NOMO-1 treated with DMSO at 0.1 percent for 48 hours (cell line): Measurements from ENCODE around the gene SPATA24.
"Not testable (repeated sequence)": the region's sequence is repeated elsewhere in the genome, so short reads cannot be mapped to it uniquely, and the experiment has no call there.

Experiments
- DNase-seq: peaks from one replicate; lab custom pipeline; 2025; ENCODE audit not compliant: unreplicated experiment; lab: John Stamatoyannopoulos, UW

The SPATA24 gene

DNA sequence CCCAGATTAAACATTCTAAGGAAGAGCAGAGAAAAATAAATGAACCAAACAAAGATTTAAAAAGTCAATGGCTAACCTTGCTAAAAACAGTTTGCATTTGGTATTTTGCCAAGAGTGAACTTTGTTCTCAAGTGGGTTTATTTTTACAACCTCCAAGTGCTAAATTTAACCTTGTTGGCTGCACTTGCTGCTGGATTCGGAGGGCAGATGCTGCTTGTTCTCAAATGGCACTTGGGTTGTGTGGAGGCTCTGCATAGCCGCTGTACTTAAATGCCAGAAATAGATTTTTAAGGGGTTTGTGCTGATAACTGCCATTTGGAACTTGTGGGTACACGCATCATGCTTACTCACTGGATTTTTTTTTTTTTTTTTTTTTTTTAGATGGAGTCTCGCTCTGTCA is 13.3 kb upstream of the SPATA24 start:
- no peak for DNase-seq

DNA sequence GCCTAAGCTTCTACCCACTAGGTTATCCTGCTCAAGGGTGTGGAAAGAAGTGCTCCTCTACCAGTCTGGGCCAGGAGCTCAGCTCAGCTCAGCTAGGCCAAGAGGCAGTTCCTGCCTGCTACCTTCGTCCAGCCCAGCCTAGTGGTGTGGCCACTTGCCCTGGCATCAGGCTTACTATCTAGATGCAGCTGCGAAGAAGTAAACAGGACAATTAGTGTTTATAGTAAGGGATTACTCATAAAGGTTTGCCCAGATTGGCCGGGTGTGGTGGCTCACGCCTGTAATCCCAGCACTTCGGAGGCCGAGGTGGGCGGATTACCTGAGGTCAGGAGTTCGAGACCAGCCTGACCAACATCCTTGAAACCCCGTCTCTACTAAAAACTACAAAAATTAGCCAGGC is 12.8 kb upstream of the SPATA24 start:
- DNase-seq, result no peak

DNA sequence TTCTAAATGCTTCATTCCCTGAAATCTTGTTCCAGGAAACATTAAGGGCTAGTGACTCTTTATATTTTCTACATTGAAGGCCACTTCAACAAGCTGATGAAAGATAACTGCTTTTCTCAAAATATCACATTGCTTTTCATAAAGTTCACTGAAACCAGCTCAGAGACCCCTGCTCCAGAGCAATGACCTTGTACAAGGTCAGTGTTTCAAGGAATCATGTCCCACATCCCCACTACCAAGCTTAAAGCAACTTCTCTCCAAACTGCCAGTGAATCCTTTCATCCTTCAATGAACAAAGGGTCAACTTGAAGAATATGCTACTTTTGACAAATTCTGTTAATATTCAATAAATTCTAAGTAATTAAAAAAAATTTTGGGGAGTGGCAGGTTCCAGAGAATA is 12.0 kb upstream of the SPATA24 start:
- no peak for DNase-seq

DNA sequence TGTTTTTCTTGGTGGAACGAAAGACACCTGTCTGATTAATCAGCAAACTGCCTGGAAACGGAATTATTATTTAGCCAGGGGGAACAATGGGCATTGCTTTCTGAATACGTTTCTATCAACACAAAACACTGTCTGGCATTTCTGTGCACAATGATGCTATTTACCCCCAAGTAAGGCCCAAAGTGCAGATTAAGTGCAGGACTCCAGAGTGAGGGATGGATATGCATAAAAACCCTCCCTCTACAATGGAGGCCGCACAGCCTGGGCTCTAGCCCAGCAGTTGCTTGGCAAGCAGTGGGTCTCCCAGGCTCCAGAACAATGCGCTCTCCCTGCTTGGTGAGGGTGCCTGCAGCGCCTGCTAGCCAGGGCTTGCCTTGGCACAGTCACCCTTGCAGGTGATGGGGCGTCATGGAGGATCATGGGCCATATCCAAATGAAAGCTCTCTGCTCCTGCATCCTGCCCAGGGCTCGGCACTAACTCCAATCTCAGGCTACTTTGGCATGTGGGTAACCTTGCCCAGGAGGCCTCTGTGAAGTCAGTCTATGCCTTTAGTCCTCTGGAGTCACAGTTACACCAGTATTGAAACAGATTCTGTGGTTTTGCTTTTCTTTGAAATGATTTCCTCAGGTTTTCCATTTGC is 11.5 kb upstream of the SPATA24 start:
- no peak for DNase-seq

DNA sequence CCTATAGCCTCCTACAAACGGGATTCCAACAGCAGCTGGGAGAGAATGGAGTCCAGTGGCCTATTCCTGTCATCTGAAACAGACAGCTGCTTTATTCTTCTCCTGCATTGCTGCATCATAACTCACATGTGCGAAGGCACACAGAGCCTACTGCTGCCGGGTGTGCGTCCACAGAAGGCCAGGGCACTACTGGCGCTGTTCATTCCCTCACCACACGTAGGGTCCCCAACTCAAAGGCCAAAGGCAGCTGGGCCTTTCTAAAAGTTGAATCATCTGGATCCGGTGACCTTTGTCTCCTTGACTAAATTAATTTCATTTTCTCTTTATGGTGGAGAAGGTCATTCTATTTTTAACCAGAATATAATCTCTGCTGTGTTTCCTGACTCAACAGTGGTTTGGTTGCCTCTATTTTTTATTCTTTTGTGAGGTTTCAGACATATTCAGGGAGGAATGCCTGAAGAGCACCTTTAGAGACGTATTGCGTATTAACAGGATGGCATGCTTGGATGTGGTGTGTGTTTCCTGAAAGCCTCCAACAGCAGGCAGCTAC is 10.8 kb upstream of the SPATA24 start:
- DNase-seq, result no peak

DNA sequence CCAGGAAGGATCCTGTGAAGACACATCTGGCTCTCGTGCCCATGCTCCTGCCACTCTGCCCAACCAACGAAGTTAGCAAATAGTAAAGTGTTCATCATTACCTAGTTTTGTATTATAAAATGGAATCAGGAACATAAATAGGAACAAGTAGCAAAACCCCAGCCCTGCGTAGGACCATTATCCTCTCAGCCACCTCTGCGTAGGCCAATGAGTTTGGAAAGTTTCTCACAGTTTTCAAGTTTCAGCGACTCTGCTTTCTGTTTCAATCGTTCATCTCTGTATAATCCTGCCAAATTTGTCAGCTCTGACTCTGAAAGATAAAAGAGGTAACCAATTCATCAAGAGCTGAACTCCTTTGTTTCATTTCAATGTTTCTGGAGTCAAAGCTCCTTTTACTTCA is 10.1 kb upstream of the SPATA24 start:
- no peak for DNase-seq

DNA sequence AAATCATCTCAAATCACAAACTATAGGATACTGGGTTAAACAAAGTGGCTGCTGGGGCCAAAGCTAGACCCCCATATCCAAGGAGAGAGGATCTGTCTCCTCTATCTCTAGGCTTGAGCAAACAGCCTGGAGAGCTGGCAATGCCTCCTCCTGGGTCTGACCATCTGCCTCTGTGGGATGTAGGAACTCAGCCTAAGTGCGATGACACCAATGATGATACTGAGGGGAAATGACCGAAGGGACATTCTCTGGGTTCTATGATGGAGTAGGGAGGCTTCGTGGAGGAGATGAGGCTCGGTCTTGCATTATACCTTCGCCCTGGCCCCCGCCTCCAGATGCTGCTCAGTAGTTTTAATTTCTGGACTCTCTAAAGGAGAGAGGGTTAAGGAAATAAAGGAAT is 9.3 kb upstream of the SPATA24 start:
- DNase-seq, result no peak

DNA sequence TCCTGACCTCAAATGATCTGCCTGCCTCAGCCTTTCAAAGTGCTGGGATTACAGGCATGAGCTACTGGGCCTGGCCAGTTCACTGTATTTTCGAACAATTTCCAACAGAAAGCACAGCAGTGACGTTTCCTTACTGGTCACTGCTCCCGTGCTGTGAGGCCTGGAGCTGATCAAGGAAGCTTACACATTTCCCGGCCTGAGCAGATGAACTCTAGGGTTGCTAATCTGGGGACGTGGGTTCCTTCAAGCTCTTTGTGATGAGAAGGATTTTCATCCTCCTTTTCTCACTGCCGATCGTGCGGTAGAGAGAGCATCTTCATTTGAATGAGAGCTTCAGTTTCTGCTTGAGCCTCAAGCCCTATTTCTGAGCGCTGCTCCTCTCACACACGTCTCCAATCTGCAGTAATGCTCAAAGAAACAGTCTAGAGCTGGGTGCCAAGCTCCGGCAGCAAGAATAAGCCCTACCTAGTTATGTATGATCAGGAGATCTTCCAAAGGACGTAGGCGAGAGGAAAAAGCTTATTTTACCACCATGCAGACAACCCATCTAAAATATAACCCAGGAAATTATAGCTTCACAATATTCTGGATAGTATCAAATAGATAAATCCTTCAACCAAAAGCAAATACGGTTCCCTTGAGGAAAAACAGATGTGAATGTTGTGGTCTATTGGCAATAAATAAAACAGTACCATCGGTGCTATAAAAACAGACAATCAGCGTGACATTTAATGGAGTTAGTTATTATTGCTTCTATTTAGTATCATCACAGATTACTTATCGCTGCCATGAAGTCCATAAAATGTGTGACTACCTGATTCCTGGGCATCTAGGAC is 7.3 kb upstream of the SPATA24 start:
- DNase-seq, result no peak

DNA sequence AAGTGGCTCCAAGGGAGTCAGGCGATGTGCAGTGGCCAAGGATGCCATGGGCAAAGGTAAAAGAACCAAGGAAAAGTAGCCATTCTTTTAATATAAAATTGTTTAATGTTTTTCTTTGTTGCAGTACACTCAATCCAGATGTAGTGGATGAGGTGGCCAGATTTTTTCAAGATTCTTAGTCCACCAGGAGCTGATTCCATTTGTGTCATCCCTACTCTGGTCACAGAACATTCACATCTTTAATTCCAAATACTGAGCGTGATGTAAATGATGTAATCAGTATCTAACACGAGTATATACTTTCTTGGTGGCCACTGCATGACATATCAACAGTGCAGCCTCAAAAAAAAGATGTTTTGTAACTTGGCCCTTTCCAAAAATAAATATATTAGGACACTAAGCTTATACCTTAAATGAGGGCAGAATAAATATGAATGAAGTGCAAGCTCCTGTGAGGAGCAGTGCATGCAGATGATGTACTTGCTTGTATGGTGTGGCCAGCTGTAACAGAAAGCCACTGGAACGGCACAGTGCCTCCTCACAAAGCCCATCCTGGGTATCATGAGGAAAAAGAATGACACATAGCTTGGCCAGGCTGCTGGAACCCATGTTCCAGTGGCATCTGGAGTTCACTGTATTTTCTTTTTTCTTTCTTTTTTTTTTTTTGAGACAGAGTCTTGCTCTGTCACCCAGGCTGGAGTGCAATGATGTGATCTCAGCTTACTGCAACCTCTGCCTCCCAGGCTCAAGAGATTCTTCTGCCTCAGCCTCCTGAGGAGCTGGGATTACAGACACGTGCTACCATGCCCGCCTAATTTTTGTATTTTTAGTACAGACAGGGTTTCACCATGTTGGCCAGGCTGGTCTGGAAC is 6.5 kb upstream of the SPATA24 start:
- no peak for DNase-seq

DNA sequence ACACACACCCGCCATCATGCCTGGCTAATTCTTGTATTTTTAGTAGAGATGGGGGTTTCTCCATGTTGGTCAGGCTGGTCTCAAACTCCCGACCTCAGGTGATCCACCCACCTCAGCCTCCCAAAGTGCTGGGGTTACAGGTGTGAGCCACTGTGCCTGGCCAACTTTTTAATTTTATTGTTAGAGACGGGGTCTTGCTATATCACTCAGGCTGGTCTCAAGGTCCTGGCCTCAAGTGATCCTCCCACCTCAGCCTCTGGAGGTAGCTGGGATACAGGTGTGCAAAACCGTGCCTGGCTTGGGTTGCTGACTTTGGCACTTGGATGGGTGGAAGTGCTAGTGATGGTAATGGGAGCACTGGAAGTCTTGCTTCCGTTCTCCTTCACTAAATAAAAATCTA is 5.2 kb upstream of the SPATA24 start:
- not testable (repeated sequence) for DNase-seq

DNA sequence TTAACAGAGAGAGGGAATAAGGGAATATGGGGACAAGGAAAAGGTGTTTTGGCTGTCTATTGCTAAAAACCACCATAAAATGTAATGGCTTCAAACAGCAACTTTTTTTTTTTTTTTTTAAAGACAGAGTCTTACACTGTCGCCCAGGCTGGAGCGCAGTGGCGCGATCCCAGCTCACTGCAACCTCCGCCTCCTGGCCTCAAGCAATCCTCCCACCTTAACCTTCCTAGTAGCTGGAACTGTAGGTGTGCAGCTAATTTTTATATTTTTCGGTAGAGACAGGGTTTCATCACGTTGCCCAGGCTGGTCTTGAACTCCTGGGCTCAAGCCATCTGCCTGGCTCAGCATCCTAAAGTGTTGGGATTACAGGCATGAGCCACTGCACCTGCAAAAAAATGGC is 4.3 kb upstream of the SPATA24 start:
- DNase-seq, result no peak

DNA sequence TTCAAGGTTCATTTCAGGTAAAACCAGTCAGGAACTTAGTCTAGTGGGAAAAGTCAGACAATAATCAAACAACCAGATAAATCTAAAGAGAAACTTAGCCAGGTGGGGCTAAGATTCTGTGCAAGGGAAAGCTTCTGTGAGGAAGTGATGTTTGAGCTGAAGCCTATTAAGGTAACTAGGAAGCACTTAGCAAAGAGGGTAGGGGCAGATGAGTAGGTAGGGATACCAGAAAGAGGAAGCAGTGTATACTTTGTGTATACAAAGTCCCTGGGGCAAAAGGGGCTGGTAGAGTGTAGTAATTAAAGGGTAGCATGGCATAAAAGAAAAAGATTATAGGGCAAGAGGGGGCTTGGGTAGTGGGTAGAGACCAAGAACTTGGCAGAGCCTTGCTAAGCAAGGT is 3.6 kb upstream of the SPATA24 start:
- DNase-seq, result peak; percentile 82

DNA sequence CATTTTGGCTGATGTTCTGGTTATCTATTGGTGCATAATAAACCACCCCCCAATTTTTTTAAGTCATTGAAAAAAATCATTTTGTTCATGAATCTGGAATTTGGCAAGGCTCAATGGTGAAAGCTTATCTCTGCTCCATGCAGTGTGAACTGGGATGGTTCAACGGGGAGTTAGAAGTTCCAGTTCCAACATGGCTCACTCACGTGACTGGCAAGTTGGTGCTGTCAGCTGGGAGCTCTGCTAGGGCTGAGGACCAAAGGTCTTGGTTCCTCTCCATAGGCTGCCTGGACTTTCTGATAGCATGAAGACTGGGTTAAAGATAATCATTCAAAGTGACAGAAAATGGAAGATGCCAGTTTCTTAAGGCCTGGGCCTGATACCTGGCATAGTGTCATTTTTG is 3.1 kb upstream of the SPATA24 start:
- DNase-seq, result no peak

DNA sequence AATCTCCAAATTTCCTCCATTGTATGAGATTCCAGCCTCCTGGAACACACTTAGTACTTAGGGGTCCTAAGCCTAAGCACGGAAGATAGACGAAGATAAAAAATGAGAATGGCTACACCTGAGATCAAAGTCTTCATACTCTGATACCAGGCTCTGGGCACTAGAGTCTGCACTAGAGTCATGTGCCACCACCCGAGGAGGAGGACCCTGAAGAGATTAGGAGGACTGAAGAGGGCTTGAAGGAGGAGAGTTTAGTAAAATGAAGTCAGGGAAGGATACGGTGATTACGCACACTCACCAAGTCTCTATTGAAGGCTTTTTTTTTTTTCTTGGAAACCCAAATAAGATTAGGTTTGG is 573 bp upstream of the SPATA24 start:
- DNase-seq, result no peak

DNA sequence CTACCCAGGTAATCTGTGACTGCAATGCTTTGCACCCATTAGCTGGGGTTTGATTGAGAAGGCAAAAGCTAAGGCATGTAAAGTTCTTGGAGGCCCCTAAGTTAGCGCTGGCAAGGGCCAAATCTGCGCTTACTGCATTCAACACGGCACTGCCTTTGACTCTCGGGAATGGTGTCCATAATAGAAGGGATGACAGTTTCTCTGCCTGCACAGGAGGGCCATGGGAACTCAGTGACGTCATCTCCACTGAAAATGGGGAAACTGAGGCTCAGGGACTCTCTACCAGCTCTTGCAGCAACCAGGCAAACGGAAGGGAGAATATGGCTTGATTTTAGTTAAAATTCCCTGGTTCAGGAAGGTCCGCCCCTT is 487 bp downstream of the SPATA24 start:
- DNase-seq, result no peak

DNA sequence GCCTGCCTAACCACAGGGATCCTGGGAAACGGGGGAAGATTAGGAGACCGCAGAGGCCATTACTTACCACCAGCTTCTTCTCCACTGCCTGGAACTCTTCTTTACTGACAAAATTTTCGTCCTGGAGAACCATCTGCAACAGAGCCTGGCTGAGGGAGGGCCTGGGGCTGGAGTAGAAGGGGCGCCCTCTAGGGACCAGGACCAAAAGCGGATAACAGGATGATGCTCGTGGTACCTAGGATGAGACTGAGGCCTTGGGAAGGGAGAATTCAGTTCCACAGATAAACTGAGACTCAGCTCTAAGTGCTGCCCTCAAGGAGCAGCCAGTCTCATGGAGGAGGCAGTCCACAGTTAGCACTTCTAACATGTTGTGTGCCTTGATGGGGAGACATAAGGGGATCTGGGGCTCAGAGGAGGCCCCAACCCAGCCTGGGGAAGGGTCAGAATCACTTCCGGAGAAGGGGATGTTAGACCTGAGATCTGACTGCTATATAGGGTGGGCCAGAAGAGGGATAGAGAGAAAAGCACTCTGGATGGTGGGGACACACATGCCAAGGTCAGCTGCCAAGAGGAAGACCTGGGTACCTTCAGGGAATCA is 1.2 kb downstream of the SPATA24 start:
- DNase-seq, result no peak

DNA sequence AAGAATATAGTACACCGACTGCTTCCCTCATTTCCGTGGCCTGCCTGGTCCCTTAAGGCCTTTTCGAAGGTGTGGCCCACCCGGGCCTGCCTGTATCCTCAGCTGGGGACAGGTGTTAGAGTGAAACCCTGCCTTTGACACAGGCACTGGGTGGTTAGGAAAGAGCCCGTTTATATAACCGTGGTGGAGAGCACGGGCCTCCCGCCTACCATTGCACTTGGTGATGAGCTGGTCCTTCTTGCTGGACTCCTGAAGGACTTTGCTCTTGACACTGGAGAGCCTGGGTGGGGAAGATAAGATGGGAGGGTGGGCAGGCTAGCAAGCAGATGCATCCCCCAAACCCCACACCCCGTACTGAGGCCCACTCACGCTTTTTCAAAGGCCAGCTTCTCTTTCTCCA is 2.3 kb downstream of the SPATA24 start:
- DNase-seq, result no peak

DNA sequence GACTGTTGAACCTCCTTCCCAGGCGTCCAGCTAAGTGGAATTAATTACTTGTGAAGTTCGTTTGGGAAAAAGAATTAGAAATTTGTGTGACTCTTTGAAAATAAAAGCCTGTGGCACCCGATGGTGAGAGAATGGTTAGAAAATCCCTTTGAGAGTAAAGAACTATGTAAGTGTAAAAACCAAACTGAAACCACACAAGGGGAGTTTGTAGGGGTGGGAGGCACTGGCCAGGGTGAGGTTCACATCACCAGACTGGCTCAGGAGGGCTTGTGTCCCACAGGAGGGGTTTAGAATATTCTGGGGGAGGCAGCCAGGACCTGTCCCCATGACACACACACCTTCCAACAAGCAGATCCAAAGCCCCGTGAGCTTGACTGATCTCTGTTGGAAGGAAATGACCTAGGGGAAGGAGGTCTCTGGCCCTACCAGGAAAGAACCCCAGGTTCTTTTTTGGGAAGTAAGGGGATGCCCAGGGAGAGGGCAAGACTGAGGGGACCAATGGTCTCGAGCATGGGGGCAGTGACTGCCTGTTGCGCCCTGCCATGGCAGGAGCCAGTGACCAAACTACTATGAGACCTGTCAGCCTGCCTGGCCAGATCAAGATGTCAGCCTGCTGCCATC is 4.3 kb downstream of the SPATA24 start:
- no peak for DNase-seq

DNA sequence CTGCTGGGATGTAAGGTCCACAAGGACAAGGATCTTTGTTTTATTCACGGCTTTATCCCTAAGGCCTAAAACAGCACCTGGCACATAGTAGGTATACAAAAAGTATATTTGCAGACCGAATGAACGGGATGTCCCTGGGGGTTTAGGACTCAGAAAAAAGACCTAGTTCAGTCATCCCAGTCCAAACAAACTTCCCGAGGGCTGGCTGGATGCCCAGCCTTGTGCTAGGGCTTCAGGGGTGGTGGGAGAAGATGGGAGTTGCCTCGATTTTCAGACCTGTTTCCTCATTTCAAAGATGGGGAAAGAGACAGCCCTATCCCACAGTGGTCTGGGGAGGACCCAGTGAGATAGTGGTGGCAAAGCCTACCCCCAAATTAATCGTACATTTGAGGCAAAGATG is 6.0 kb downstream of the SPATA24 start:
- no peak for DNase-seq

DNA sequence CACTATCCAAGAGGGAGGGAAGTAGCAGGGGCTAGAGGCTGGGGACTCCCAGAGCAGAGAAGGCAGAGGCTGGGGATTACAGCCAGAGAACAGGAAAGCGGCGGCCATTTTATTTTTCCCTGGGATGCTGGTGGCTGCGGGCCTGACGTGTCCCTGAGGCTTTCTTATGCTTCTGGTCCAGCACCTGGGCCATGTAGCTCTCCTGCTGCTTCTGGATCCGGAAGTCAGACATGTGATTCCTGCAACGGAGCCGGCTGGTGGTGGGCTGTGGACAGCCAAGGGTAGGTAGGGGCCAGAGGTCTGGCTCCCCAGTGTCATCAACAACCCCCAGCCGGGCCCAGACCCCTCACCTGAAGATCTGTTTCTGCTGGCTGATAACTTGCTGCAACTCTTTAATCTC is 7.2 kb downstream of the SPATA24 start:
- DNase-seq, result no peak
